PC-3 (cell line): Measurements from ENCODE around the gene SSU72.

ENCODE experiments used
- CTCF ChIP-seq: fragments of 300-600 bp; sonication (generic); conservative IDR thresholded peaks from 2 replicates; pipeline ENCODE4 v1.5.1; 2017; ENCODE audit warnings: antibody characterized with exemption, low read depth, mild to moderate bottlenecking, low read length
- EZH2 ChIP-seq: fragments of 300-600 bp; sonication (generic); IDR thresholded peaks from one replicate; pipeline ENCODE4 v1.6.1; 2017; ENCODE audit warnings: antibody characterized with exemption, mild to moderate bottlenecking, low read length; ENCODE audit not compliant: unreplicated experiment
- EZH2phosphoT487 ChIP-seq: fragments of 300-600 bp; sonication (generic); IDR thresholded peaks from 2 replicates; pipeline ENCODE4 v1.6.1; 2018; ENCODE audit warnings: mild to moderate bottlenecking, antibody characterized with exemption, low read length, borderline replicate concordance

- no peak for TF ChIP-seq CTCF
- TF ChIP-seq EZH2phosphoT487, result no peak
- no peak for TF ChIP-seq EZH2
Observed at GRCh38 chr1:1600861-1601563, 26.3 kb upstream of the SSU72 start.
